Measurements from ENCODE around the gene GATA6.
"Not testable (repeated sequence)": the region's sequence is repeated elsewhere in the genome, so short reads cannot be mapped to it uniquely, and the experiment has no call there.

GATA6 gene

GRCh38 chr18:22183698-22184170 lies 14.3 kb downstream of the GATA6 start:
- H3K4me1 ChIP-seq (ENCODE audit: control insufficient read depth, insufficient read depth, low read length) = peaks cover 39% of the 10 kb centered on the region
- H3K36me3 ChIP-seq (ENCODE audit: control insufficient read depth in 2 of 2, insufficient read depth in 1 of 2, low read length in 2 of 2) = peaks cover 33 to 65% of the 10 kb centered on the region in 2 experiments
- CTCF ChIA-PET = interaction anchor here (1.0 to 1.3 kb wide), 2 partner anchors 160 to 379 kb away, joined by 4 read pairs; no protein-coding TSS in a partner anchor
- peak overlapping the region; percentile 32 for H3K27ac ChIP-seq (ENCODE audit: extremely low read depth, low read depth, low read length)
- POLR2A ChIA-PET = interaction anchor here (1.1 to 1.3 kb wide), 2 partner anchors 11 to 14 kb away, joined by 3 to 6 read pairs; no protein-coding TSS in a partner anchor
- H3K9me3 ChIP-seq (ENCODE audit: control insufficient read depth, insufficient read depth, low read depth, low read length) = no peaks in the 10 kb centered on the region
- no peak overlapping the region for H3K4me3 ChIP-seq (ENCODE audit: low read depth, low read length)
- peak; percentile 65 for TF ChIP-seq ZBTB20 (tag by site-specific recombination; IDR thresholded peaks at IDR 0.05)
- TF ChIP-seq ZNF623 (tag by site-specific recombination; IDR thresholded peaks at IDR 0.05) = no peak
- no peak for TF ChIP-seq SCRT1 (tag by site-specific recombination; IDR thresholded peaks at IDR 0.05; ENCODE audit: borderline replicate concordance)
- TF ChIP-seq ZNF211 (tag by site-specific recombination; IDR thresholded peaks at IDR 0.05; ENCODE audit: low read depth) = no peak
- TF ChIP-seq ZNF555 (tag by site-specific recombination; conservative IDR thresholded peaks at IDR 0.05) = no peak
- TF ChIP-seq ZNF654 (tag by site-specific recombination; IDR thresholded peaks at IDR 0.05; ENCODE audit: low read depth) = no peak
- no peak for TF ChIP-seq BCL11A (tag by site-specific recombination; IDR thresholded peaks at IDR 0.05; ENCODE audit: low read depth)

GRCh38 chr18:22184573-22184972 lies 15.2 kb downstream of the GATA6 start:
- POLR2A ChIA-PET = interaction anchor here (1.2 kb wide), 1 partner anchor 12 kb away, joined by 3 read pairs; no protein-coding TSS in a partner anchor
- CTCF ChIA-PET = interaction anchor here (2.9 kb wide), 1 partner anchor 9 kb away, joined by 8 read pairs; no protein-coding TSS in a partner anchor
- TF ChIP-seq ZNF639 (tag by site-specific recombination; IDR thresholded peaks at IDR 0.05) (0 out of 2 replicates have a peak, but pooled peaks have one; percentile 16), ZXDB (tag by site-specific recombination; IDR thresholded peaks at IDR 0.05) (peak; percentile 47; the same call in 1 of the 2 replicates), KLF17 (tag by site-specific recombination; IDR thresholded peaks at IDR 0.05) (0 out of 2 replicates have a peak, but pooled peaks have one; percentile 62), PRDM6 (tag by site-specific recombination; IDR thresholded peaks at IDR 0.05) (peak; percentile 51; the same call in 1 of the 2 replicates), ZFHX2 (tag by site-specific recombination; conservative IDR thresholded peaks at IDR 0.05) (peak; percentile 60), ZNF623 (tag by site-specific recombination; IDR thresholded peaks at IDR 0.05) (0 out of 2 replicates have a peak, but pooled peaks have one; percentile 17), FEZF1 (tag by site-specific recombination; IDR thresholded peaks at IDR 0.05) (peak; percentile 52), ZNF362 (tag by site-specific recombination; IDR thresholded peaks at IDR 0.05) (0 out of 2 replicates have a peak, but pooled peaks have one; percentile 26), ZNF843 (tag by site-specific recombination; IDR thresholded peaks at IDR 0.05) (peak; percentile 61), PRDM10 (tag by site-specific recombination; IDR thresholded peaks at IDR 0.05) (peak; percentile 90), KLF16 (tag by site-specific recombination; IDR thresholded peaks at IDR 0.05) (peak; percentile 40; the same call in 1 of the 2 replicates), PATZ1 (tag by site-specific recombination; IDR thresholded peaks at IDR 0.05) (0 out of 2 replicates have a peak, but pooled peaks have one; percentile 26), ZNF558 (tag by site-specific recombination; IDR thresholded peaks at IDR 0.05) (0 out of 2 replicates have a peak, but pooled peaks have one; percentile 43), ZEB2 (tag by site-specific recombination; IDR thresholded peaks at IDR 0.05) (peak; percentile 72)

More at GRCh38 chr18:22184573-22184972, 15.2 kb downstream of the GATA6 start:
- H3K27ac ChIP-seq (ENCODE audit: extremely low read depth, low read depth, low read length); H3K9me3 ChIP-seq (ENCODE audit: control insufficient read depth, insufficient read depth, low read depth, low read length); H3K4me3 ChIP-seq (ENCODE audit: low read depth, low read length): not testable (repeated sequence)
- Histone ChIP-seq H3K4me1 (ENCODE audit: control insufficient read depth, insufficient read depth, low read length) (peaks cover 31% of the 10 kb centered on the region), H3K36me3 (ENCODE audit: control insufficient read depth in 2 of 2, insufficient read depth in 1 of 2, low read length in 2 of 2) (peaks cover 36 to 67% of the 10 kb centered on the region in 2 experiments)

All from HEK293 (cell line).